ENCODE results near the gene SCAP.

GRCh38 chr3:47476644-47477199 lies 981 bp upstream of the SCAP start:
- TF ChIP-seq CTCF (conservative IDR thresholded peaks at IDR 0.05; ENCODE audit: low read depth, low read length) (no peak), USF2 (IDR thresholded peaks at IDR 0.05; ENCODE audit: low read depth, low read length) (no peak), MAZ (IDR thresholded peaks at IDR 0.05; ENCODE audit: borderline replicate concordance, low read depth, low read length) (no peak), POLR2A (IDR thresholded peaks at IDR 0.05; ENCODE audit: low read depth, low read length) (no peak), SMC3 (IDR thresholded peaks at IDR 0.05; ENCODE audit: low read depth, low read length) (no peak), ELK1 (IDR thresholded peaks at IDR 0.05; ENCODE audit: borderline replicate concordance, low read depth, low read length) (no peak), BHLHE40 (IDR thresholded peaks at IDR 0.05; ENCODE audit: low read depth, low read length) (no peak), MAFK (IDR thresholded peaks at IDR 0.05; ENCODE audit: low read depth, low read length) (no peak), RCOR1 (IDR thresholded peaks at IDR 0.05; ENCODE audit: insufficient replicate concordance, low read length) (no peak), RAD21 (IDR thresholded peaks at IDR 0.05; ENCODE audit: low read length) (no peak), RFX5 (IDR thresholded peaks at IDR 0.05; ENCODE audit: low read depth, low read length) (no peak), MXI1 (IDR thresholded peaks at IDR 0.05; ENCODE audit: borderline replicate concordance, low read depth, low read length) (no peak)

Measured in IMR-90 (cell line).